GM19023 (cell line): ENCODE results near the gene PSAPL1.

Source experiments
- ATAC-seq: cut with Tn5 transposase; IDR thresholded peaks from one replicate; pipeline ENCODE4 v1.9.1; 2021; ENCODE audit warnings: mild to moderate bottlenecking, moderate library complexity; ENCODE audit not compliant: unreplicated experiment

The PSAPL1 gene

GRCh38 chr4:7434766-7435150 is at the start of gene PSAPL1:
Gene PSAPL1 (minus strand): TSS chr4:7434930. CDS start chr4:7434879, 51 bp downstream.
- no peak for ATAC-seq

- no peak for ATAC-seq
Observed at GRCh38 chr4:7481227-7481626, 46.5 kb upstream of the PSAPL1 start.

GRCh38 chr4:7480423-7480822 is 45.7 kb upstream of the PSAPL1 start:
- no peak for ATAC-seq

GRCh38 chr4:7478665-7479064 is 43.9 kb upstream of the PSAPL1 start:
- no peak for ATAC-seq

- ATAC-seq, result no peak
Observed at GRCh38 chr4:7477695-7478094, 43.0 kb upstream of the PSAPL1 start.

GRCh38 chr4:7476820-7477219 is 42.1 kb upstream of the PSAPL1 start:
- no peak for ATAC-seq

- ATAC-seq, result no peak
Observed at GRCh38 chr4:7475207-7475606, 40.5 kb upstream of the PSAPL1 start.

- no peak for ATAC-seq
Observed at GRCh38 chr4:7474320-7474719, 39.6 kb upstream of the PSAPL1 start.

GRCh38 chr4:7473081-7473480 is 38.4 kb upstream of the PSAPL1 start:
- ATAC-seq, result no peak

GRCh38 chr4:7472442-7473013 is 37.8 kb upstream of the PSAPL1 start:
- no peak for ATAC-seq

GRCh38 chr4:7470522-7471128 is 35.9 kb upstream of the PSAPL1 start:
- no peak for ATAC-seq

GRCh38 chr4:7470111-7470510 is 35.4 kb upstream of the PSAPL1 start:
- ATAC-seq, result no peak

- ATAC-seq, result no peak
Observed at GRCh38 chr4:7469023-7469422, 34.3 kb upstream of the PSAPL1 start.

- no peak for ATAC-seq
Observed at GRCh38 chr4:7467471-7467870, 32.7 kb upstream of the PSAPL1 start.

GRCh38 chr4:7466904-7467303 is 32.2 kb upstream of the PSAPL1 start:
- ATAC-seq, result no peak

GRCh38 chr4:7466215-7466614 is 31.5 kb upstream of the PSAPL1 start:
- ATAC-seq, result no peak

GRCh38 chr4:7465017-7465416 is 30.3 kb upstream of the PSAPL1 start:
- ATAC-seq, result no peak

GRCh38 chr4:7464259-7464655 is 29.5 kb upstream of the PSAPL1 start:
- no peak for ATAC-seq

GRCh38 chr4:7463566-7464258 is 29.0 kb upstream of the PSAPL1 start:
- ATAC-seq, result no peak

- no peak for ATAC-seq
Observed at GRCh38 chr4:7462509-7462971, 27.8 kb upstream of the PSAPL1 start.

GRCh38 chr4:7461230-7461629 is 26.5 kb upstream of the PSAPL1 start:
- no peak for ATAC-seq

- no peak for ATAC-seq
Observed at GRCh38 chr4:7460566-7460965, 25.8 kb upstream of the PSAPL1 start.
